ENCODE results near the gene GSTCD.
"Not testable (repeated sequence)": the region's sequence is repeated elsewhere in the genome, so short reads cannot be mapped to it uniquely, and the experiment has no call there.

The GSTCD gene

GRCh38 chr4:105805501-105806120, 97.0 kb downstream of the GSTCD start:
- in situ Hi-C loops (cut with MboI; ENCODE audit: low sequenced_read_pairs), result no loop called here

DNA sequence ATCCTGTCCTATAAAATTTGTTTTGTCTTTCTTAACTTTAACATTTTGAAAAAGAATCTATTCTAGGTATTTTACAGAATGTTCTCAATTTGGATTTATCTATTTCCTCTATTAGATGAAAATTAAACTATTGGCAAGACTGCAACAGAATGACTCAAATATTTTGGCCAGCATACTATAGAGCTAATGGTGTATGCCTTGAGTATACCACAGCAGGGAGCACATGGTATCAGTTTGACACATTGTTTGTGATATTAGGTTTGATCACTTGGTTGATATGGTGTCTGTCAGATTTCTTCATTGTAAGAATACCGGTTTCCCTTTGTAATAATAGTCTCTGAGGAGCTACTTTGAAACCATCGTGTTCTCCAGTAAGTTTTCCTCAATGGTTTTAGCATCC, 98.9 kb downstream of the GSTCD start:
- in situ Hi-C loops (cut with MboI; ENCODE audit: low sequenced_read_pairs), result no loop called here

DNA sequence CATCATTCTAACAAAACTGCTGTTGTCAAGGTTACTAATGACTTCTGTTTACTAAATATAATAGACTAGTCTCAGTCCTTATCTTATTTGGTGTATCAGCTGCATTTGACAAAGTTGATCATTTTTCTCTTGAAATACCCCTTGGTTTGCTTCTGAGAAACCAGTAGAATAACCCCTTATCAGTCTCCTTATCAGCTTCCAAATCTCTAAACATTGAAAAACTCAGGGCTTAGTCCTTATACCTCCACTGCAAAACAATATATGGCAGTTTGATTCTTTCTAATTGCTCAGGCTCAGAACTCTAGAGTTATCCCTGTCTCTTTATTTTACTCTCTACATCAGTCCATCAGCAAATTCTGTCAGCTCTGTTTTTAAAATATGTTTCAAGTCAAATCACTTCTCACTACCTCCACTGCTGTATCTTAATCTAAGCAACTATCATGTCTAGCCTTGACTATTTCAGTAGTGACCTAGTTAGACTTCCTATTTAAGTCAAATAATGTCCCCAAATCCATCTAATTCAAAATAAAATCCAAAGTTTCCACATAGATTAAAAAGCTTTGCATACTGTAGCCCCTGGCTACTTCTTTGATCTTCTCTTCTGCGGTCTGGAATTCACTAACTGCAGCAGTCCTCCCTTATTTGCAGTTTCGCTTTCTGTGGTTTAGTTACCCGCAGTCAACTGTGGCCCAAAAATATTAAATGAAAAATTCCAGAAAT, 99.6 kb downstream of the GSTCD start:
- in situ Hi-C loops (cut with MboI; ENCODE audit: low sequenced_read_pairs), result no loop called here

- in situ Hi-C loops (cut with MboI; ENCODE audit: low sequenced_read_pairs), result no loop called here
These were observed 100.1 kb downstream of the GSTCD start for GRCh38 chr4:105808750-105809041.

DNA sequence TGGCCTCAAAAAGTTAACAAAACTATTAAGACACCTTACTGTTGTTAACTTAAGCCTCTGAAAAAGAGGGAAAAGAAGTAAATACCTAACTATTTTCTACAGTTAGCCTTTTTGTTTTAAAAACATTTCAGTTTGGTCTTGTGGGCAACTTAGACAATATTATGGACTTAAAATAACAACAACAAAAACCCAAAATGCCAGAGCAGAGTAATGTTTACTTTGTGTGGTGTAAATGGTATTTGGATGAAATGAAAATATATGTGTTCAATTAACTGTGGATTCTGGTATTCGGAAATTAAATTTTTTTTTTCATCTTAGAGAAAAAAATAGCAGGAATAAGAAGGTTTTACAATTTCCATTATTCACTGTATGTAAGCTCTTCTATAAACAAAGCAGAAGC, 107.1 kb downstream of the GSTCD start:
- in situ Hi-C loops (cut with MboI; ENCODE audit: low sequenced_read_pairs), result no loop called here

GRCh38 chr4:105822061-105822460, 113.5 kb downstream of the GSTCD start:
- in situ Hi-C loops (cut with MboI; ENCODE audit: low sequenced_read_pairs), result no loop called here

GRCh38 chr4:105828074-105828473, 119.5 kb downstream of the GSTCD start:
- in situ Hi-C loops (cut with MboI; ENCODE audit: low sequenced_read_pairs), result no loop called here

GRCh38 chr4:105831189-105831588, 122.6 kb downstream of the GSTCD start:
- in situ Hi-C loops (cut with MboI; ENCODE audit: low sequenced_read_pairs), result no loop called here

- in situ Hi-C loops (cut with MboI; ENCODE audit: low sequenced_read_pairs), result no loop called here
These were observed 126.6 kb downstream of the GSTCD start for GRCh38 chr4:105835177-105835576.

DNA sequence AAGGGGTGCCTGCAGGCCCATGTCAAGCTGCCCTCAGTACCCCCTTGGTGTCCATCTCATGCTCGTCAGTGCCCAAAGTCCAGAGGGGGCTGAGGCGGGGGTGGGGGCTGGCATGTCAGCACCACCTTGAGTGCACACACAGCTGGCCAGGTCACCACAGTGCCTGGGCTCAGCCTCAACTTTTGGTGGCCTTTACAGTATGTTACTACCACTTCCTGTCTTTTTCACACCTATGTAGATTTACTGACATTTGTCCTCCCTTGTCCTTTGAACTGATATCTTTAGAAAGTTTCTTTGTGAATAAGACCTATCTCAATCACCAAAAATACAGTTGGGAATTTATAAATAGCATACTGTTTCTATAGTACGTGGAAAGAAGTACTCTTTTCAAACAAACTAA, 128.0 kb downstream of the GSTCD start:
- in situ Hi-C loops (cut with MboI; ENCODE audit: low sequenced_read_pairs), result no loop called here

- in situ Hi-C loops (cut with MboI; ENCODE audit: low sequenced_read_pairs), result no loop called here
These were observed 128.5 kb downstream of the GSTCD start for GRCh38 chr4:105837037-105837436.

GRCh38 chr4:105838082-105838481, 129.5 kb downstream of the GSTCD start:
- in situ Hi-C loops (cut with MboI; ENCODE audit: low sequenced_read_pairs), result no loop called here

- in situ Hi-C loops (cut with MboI; ENCODE audit: low sequenced_read_pairs), result no loop called here
These were observed 132.0 kb downstream of the GSTCD start for GRCh38 chr4:105840426-105841174.

GRCh38 chr4:105843941-105844340, 135.4 kb downstream of the GSTCD start:
- in situ Hi-C loops (cut with MboI; ENCODE audit: low sequenced_read_pairs), result no loop called here

GRCh38 chr4:105845559-105845958, 137.0 kb downstream of the GSTCD start:
- in situ Hi-C loops (cut with MboI; ENCODE audit: low sequenced_read_pairs), result no loop called here

DNA sequence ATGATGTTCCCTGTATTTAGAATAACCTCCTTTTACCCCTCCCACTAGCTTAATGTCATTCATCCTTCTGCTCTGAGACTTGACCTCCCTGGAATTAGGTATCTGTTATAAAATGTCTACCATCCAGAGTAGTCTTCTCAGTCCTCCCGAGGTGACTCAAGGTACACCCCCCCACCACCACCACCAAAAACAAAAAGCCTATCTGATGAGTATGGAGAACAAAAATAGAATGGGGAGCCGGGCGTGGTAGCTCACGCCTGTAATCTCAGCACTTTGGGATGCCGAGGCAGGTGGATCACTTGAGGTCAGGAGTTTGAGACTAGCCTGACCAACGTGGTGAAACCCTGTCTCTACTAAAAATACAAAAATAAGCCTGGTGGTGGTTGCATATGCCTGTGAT, 139.8 kb downstream of the GSTCD start:
- in situ Hi-C loops (cut with MboI; ENCODE audit: low sequenced_read_pairs), result not testable (repeated sequence)

DNA sequence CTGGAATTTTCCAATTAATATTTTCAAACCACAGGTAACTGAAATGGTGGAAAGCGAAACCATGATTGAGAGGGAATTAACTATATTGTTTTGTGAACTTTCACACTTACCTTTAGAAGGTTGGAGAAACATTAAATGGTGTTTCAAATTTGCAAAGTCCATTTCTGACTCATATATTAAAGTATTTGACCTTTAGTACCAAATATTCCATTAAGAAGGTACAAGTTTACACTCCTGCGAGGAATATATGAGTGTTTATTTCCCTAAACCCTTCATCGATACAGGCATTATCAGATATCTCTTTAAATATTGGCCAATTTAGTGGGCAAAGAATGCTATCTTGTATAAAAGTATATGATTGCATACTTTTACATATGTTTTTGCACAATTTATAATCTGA, 142.6 kb downstream of the GSTCD start:
- in situ Hi-C loops (cut with MboI; ENCODE audit: low sequenced_read_pairs), result no loop called here

DNA sequence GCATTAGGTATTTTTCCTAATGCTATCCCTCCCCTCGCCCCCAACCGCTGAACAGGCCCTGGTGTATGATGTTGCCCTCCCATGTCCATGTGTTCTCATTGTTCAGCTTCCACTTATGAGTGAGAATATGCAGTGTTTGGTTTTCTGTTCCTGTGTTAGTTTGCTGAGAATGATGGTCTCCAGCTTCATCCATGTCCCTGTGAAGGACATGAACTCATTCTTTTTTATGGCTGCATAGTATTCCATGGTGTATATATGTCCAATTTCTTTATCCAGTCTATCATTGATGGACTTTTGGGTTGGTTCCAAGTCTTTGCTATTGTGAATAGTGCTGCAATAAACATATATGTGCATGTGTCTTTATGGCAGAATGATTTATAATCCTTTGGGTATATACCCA, 143.6 kb downstream of the GSTCD start:
- in situ Hi-C loops (cut with MboI; ENCODE audit: low sequenced_read_pairs), result not testable (repeated sequence)

DNA sequence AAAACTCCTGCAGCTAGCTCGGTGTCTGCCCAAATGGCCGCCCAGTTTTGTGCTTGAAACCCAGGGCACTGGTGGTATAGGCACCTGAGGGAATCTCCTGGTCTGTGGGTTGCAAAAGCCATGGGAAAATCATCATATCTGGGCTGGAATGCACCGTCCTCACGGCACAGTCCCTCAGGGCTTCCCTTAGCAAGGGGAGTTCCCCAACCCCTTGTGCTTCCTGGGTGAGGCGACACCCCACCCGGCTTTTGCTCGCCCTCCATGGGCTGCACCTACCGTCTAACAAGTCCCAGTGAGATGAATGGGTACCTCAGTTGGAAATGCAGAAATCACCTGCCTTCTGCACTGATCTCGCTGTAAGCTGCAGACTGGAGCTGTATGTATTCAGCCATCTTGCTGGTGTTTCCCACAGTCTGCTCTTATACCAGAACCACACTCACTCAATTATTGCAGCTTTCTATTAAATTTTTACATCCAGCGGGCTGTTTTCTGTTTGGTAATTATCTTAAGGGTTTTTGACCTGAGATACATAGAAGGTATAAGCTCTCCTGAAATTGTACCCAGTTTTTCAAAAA, 150.0 kb downstream of the GSTCD start:
- in situ Hi-C loops (cut with MboI; ENCODE audit: low sequenced_read_pairs), result no loop called here

DNA sequence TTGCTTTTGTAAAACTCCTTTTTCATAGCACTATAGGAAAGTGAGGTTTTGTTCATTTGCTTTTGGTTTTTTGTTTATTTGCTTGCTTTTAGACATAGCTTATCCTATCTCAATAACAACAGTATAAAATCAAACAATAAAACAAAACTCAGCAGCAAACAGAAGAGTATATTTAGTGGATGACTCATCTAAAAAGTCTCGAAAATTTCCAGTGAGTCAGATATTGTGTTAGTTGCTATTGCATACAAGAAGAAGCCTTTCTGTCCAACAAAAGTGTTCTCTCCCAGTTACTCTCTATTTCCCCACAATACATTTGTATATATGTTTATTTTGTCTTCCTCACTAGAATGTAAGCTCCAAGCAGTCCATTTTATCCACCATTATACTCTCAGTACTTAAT, 150.6 kb downstream of the GSTCD start:
- in situ Hi-C loops (cut with MboI; ENCODE audit: low sequenced_read_pairs), result no loop called here

DNA sequence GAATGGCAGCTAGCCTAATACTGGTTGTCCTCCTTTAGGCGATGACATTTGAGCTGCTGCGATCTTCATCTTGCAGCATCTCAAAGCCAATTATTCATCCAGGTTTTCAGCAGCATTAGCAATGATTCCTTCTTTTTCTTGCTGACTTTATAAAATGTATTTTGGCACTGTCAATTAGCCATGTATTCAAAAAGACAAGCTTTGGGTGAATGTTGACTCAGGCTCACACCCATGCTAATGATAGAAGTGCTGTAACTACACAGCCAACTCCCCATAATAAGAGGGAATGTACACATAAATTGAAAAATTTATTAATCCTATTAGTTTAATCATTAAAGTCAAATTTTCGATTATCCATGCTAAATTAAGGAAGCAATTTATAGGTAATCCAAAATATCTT, 162.4 kb downstream of the GSTCD start:
- in situ Hi-C loops (cut with MboI; ENCODE audit: low sequenced_read_pairs), result no loop called here

DNA sequence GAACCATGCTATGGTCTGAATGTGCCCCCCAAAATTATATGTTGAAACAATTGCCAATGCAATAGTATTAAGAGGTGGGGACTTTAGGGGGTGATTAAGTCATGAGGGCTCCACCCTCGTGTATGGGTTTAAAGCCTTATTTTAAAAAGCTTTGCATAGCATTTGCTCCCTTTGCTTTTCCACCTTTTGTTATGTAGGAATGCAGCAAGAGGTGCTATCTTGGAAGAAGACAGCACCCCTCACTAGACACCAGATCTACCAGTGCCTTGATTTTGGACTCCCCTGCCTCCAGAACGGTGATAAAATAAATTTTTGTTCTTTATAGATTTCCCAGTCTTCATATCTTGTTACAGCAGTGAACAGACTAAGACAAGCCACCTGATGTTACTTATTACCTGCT, 163.4 kb downstream of the GSTCD start:
- in situ Hi-C loops (cut with MboI; ENCODE audit: low sequenced_read_pairs), result no loop called here
